ENCODE measurements around the gene VPS13D.

Gene VPS13D

GRCh38 chr1:12486059-12486341 lies 256.2 kb downstream of the VPS13D start:
- TF ChIP-seq, protein P1, sequence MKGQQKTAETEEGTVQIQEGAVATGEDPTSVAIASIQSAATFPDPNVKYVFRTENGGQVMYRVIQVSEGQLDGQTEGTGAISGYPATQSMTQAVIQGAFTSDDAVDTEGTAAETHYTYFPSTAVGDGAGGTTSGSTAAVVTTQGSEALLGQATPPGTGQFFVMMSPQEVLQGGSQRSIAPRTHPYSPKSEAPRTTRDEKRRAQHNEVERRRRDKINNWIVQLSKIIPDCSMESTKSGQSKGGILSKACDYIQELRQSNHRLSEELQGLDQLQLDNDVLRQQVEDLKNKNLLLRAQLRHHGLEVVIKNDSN (IDR thresholded peaks at IDR 0.05): no peak
- TF ChIP-seq TCF12 (IDR thresholded peaks at IDR 0.05; ENCODE audit: low read depth) (no peak), CREB1 (IDR thresholded peaks at IDR 0.05; ENCODE audit: low read depth) (no peak), NFIC (IDR thresholded peaks at IDR 0.05) (no peak), EGR1 (IDR thresholded peaks at IDR 0.05) (no peak), CEBPB (IDR thresholded peaks at IDR 0.05) (no peak), TEAD4 (IDR thresholded peaks at IDR 0.05) (no peak), REST (IDR thresholded peaks at IDR 0.05; ENCODE audit: low read depth) (no peak), MAX (IDR thresholded peaks at IDR 0.05) (no peak), FOXM1 (IDR thresholded peaks at IDR 0.05; ENCODE audit: borderline replicate concordance, low read depth) (no peak), YY1 (IDR thresholded peaks at IDR 0.05; ENCODE audit: low read depth) (no peak)

GRCh38 chr1:12486401-12487005 lies 256.7 kb downstream of the VPS13D start:
- TF ChIP-seq RAD21 (IDR thresholded peaks at IDR 0.05; ENCODE audit: low read depth) (peak; percentile 33; the same call in 1 of the 2 replicates), TAF1 (IDR thresholded peaks at IDR 0.05; ENCODE audit: low read depth) (peak; percentile 41; the same call in 1 of the 2 replicates), ZBTB7A (IDR thresholded peaks at IDR 0.05; ENCODE audit: low read depth) (no peak; the same call in 1 of the 2 replicates), NFIC (IDR thresholded peaks at IDR 0.05) (peak; percentile 98), FOXM1 (IDR thresholded peaks at IDR 0.05; ENCODE audit: borderline replicate concordance, low read depth) (peak; percentile 98), EGR1 (IDR thresholded peaks at IDR 0.05) (no peak), TCF12 (IDR thresholded peaks at IDR 0.05; ENCODE audit: low read depth) (peak; percentile 99), YY1 (IDR thresholded peaks at IDR 0.05; ENCODE audit: low read depth) (peak; percentile 74), MAX (IDR thresholded peaks at IDR 0.05) (peak; percentile 89), EP300 (IDR thresholded peaks at IDR 0.05; ENCODE audit: borderline replicate concordance) (peak; percentile 99), CREB1 (IDR thresholded peaks at IDR 0.05; ENCODE audit: low read depth) (no peak), CEBPB (IDR thresholded peaks at IDR 0.05) (peak; percentile 65; the same call in 1 of the 2 replicates), REST (IDR thresholded peaks at IDR 0.05; ENCODE audit: low read depth) (peak; percentile 13; the same call in 1 of the 2 replicates), TEAD4 (IDR thresholded peaks at IDR 0.05) (peak; percentile 99)
- TF ChIP-seq, protein P1 (IDR thresholded peaks at IDR 0.05): peak; percentile 54; the same call in 1 of the 2 replicates

DNA sequence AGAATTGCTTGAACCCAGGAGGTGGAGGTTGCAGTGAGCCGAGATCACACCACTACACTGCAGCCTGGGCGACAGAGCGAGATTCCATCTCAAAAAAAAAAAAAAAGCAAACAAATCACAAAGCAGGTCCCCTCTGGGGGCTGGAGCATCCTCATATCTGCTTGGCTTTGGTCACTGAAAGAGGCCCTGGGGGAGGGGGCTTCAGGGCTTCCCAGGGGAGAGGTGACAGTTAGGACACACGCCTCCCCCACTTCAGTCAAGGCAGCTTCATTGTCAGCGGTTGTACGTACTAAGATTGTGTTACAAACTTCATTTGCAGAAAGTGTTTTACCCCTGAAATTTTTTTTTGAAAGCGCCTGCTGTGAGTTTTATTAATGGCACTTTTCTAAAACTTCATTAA lies 257.7 kb downstream of the VPS13D start:
- TF ChIP-seq YY1 (IDR thresholded peaks at IDR 0.05; ENCODE audit: low read depth): no peak
- TF ChIP-seq RAD21 (IDR thresholded peaks at IDR 0.05; ENCODE audit: low read depth): no peak
- no peak for TF ChIP-seq TCF12 (IDR thresholded peaks at IDR 0.05; ENCODE audit: low read depth)
- no peak for TF ChIP-seq TEAD4 (IDR thresholded peaks at IDR 0.05)
- no peak for TF ChIP-seq MAX (IDR thresholded peaks at IDR 0.05)
- no peak for TF ChIP-seq EP300 (IDR thresholded peaks at IDR 0.05; ENCODE audit: borderline replicate concordance)

- no peak for TF ChIP-seq TCF12 (IDR thresholded peaks at IDR 0.05; ENCODE audit: low read depth)
- no peak for TF ChIP-seq MAX (IDR thresholded peaks at IDR 0.05)
- TF ChIP-seq CREB1 (IDR thresholded peaks at IDR 0.05; ENCODE audit: low read depth): no peak
- no peak for TF ChIP-seq EGR1 (IDR thresholded peaks at IDR 0.05)
- TF ChIP-seq CEBPB (IDR thresholded peaks at IDR 0.05): no peak
- TF ChIP-seq YY1 (IDR thresholded peaks at IDR 0.05; ENCODE audit: low read depth): no peak
- TF ChIP-seq FOXM1 (IDR thresholded peaks at IDR 0.05; ENCODE audit: borderline replicate concordance, low read depth): no peak
- no peak for TF ChIP-seq EP300 (IDR thresholded peaks at IDR 0.05; ENCODE audit: borderline replicate concordance)
- TF ChIP-seq TEAD4 (IDR thresholded peaks at IDR 0.05): no peak
- TF ChIP-seq ZBTB7A (IDR thresholded peaks at IDR 0.05; ENCODE audit: low read depth): no peak
- no peak for TF ChIP-seq TAF1 (IDR thresholded peaks at IDR 0.05; ENCODE audit: low read depth)
- no peak for TF ChIP-seq RAD21 (IDR thresholded peaks at IDR 0.05; ENCODE audit: low read depth)
- TF ChIP-seq, protein P1 (IDR thresholded peaks at IDR 0.05): no peak
- TF ChIP-seq REST (IDR thresholded peaks at IDR 0.05; ENCODE audit: low read depth): no peak
- TF ChIP-seq NFIC (IDR thresholded peaks at IDR 0.05): no peak
Observed at GRCh38 chr1:12488666-12489354, 259.0 kb downstream of the VPS13D start.
